ENCODE data around the gene RHBDL1. TPM values are rescaled to one million over a fixed set of nuclear protein-coding genes. Genes with fewer than 3 reads are reported as not detected.

Gene RHBDL1
- total and polyA plus RNA-seq, 10 of the 15 experiments (the other 5 are each of a cell fraction or from before 2014, with no cell fraction given) = 0.04 to 1.3 (median 0.65) TPM; not detected in 5

GRCh38 chr16:636206-637080, 39.0 kb upstream of the RHBDL1 start, which contains the start of gene METTL26 (continued):
- TF ChIP-seq STAT3 (IDR thresholded peaks at IDR 0.05; ENCODE audit: low read depth, low read length) (no peak), SIX5 (IDR thresholded peaks at IDR 0.05; ENCODE audit: low read depth, low read length, severe bottlenecking) (peak; percentile 95), ZNF592 (IDR thresholded peaks at IDR 0.05) (no peak), BRCA1 (IDR thresholded peaks at IDR 0.05; ENCODE audit: low read depth, low read length) (no peak), NBN (IDR thresholded peaks at IDR 0.05) (peak; percentile 89), CBX5 (IDR thresholded peaks at IDR 0.05; ENCODE audit: low read depth) (no peak), PKNOX1 (IDR thresholded peaks at IDR 0.05) (peak; percentile 47; the same call in 1 of the 2 replicates), TAF1 (IDR thresholded peaks at IDR 0.05; ENCODE audit: borderline replicate concordance, low read depth, low read length) (0 out of 2 replicates have a peak, but pooled peaks have one; percentile 30), CHD4 (IDR thresholded peaks at IDR 0.05) (no peak), TCF3 (IDR thresholded peaks at IDR 0.05; ENCODE audit: borderline replicate concordance, insufficient read depth, low read depth, low read length) (0 out of 2 replicates have a peak, but pooled peaks have one; percentile 47), MYB (IDR thresholded peaks at IDR 0.05; ENCODE audit: borderline replicate concordance, low read depth, low read length) (0 out of 2 replicates have a peak, but pooled peaks have one; percentile 37), SPI1 (IDR thresholded peaks at IDR 0.05; ENCODE audit: borderline replicate concordance, insufficient read depth, low read depth, low read length) (no peak; the same call in 1 of the 2 replicates), SREBF2 (IDR thresholded peaks at IDR 0.05; ENCODE audit: low read length) (peak; percentile 96), ATF2 (IDR thresholded peaks at IDR 0.05; ENCODE audit: low read length) (no peak), TCF12 (IDR thresholded peaks at IDR 0.05; ENCODE audit: low read depth, low read length) (no peak; the same call in 1 of the 2 replicates), RELB (IDR thresholded peaks at IDR 0.05; ENCODE audit: low read depth) (peak; percentile 96), WRNIP1 (IDR thresholded peaks at IDR 0.05; ENCODE audit: borderline replicate concordance, low read depth, low read length) (no peak), SMAD5 (IDR thresholded peaks at IDR 0.05; ENCODE audit: low read depth) (no peak), RB1 (IDR thresholded peaks at IDR 0.05; ENCODE audit: borderline replicate concordance) (peak; percentile 61; the same call in 1 of the 2 replicates), IKZF2 (IDR thresholded peaks at IDR 0.05) (peak; percentile 49 to 69)
